ENCODE results near the gene UNC5B. TPM values are rescaled to one million over a fixed set of nuclear protein-coding genes. Genes with fewer than 3 reads are reported as not detected.

The UNC5B gene
- total RNA-seq, 1 donor from 2014 or later, result 13.1 TPM

DNA sequence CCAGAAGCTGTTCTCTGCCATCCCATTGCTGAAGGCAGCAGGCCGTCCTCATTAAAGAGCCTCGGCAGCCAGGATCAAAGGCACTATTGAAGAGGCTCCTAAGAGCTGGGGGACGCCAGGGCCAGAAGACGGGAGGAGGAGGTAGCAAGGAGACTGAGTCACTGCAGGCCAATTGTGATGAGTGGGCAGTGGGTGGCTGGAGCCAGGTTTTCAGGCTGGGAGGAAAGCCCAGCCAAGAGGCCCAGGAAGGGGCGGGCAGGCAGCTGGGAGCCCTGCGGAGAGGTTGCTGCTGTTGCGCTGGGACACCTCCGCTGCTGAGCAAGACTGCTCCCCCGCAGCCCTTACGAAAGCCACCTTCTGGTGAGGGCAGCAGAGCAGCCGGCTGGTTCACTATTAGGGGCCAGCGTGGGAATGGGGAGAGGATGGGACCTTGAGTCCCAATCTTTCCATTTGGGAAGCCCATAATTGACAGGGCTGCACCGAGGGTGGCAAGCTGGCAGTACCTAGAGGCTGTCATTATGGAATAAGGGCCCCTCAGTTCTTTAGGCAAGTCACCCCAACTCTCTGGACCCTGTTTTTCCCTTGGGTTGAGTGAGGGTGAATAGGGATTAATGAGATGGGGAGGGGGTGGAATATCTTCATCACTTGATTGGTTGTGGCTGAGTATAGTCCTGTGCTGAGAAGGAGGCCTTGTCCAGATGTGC, 48.4 kb downstream of the UNC5B start:
- no peaks in the 10 kb centered on the region for H3K36me3 Mint-ChIP-seq (ENCODE audit: unreplicated experiment)

DNA sequence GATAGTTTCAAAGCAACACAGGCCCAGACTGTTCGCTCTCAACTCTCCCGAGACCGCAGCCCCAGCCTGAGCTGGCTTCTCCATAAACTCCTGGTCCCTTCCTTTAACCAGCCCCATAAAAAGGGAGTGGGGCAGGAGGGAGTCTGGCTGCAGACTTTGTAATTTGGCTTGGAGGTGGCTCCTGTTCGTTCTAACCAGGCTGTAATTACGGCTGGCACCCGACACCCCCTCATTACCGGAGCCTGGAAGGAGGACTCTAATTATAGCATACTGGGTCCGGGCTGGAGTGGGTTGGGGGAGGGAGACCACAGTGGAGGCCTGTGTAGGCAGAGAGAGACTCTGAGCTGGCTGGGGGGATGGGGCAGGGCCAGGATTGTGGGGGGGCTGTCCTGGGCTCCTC, 49.7 kb downstream of the UNC5B start:
- no peaks in the 10 kb centered on the region for H3K36me3 Mint-ChIP-seq (ENCODE audit: unreplicated experiment)
- H3K9me3 Mint-ChIP-seq (ENCODE audit: unreplicated experiment), result no peaks in the 10 kb centered on the region
- no peak overlapping the region for H3K27ac Mint-ChIP-seq (ENCODE audit: unreplicated experiment)
- H3K4me3 Mint-ChIP-seq (ENCODE audit: unreplicated experiment), result no peak overlapping the region
- peaks cover 19% of the 10 kb centered on the region for H3K4me1 Mint-ChIP-seq (ENCODE audit: unreplicated experiment)
- TF ChIP-seq, protein P1, sequence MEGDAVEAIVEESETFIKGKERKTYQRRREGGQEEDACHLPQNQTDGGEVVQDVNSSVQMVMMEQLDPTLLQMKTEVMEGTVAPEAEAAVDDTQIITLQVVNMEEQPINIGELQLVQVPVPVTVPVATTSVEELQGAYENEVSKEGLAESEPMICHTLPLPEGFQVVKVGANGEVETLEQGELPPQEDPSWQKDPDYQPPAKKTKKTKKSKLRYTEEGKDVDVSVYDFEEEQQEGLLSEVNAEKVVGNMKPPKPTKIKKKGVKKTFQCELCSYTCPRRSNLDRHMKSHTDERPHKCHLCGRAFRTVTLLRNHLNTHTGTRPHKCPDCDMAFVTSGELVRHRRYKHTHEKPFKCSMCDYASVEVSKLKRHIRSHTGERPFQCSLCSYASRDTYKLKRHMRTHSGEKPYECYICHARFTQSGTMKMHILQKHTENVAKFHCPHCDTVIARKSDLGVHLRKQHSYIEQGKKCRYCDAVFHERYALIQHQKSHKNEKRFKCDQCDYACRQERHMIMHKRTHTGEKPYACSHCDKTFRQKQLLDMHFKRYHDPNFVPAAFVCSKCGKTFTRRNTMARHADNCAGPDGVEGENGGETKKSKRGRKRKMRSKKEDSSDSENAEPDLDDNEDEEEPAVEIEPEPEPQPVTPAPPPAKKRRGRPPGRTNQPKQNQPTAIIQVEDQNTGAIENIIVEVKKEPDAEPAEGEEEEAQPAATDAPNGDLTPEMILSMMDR (IDR thresholded peaks at IDR 0.05), result no peak
- H3K27me3 Mint-ChIP-seq (ENCODE audit: unreplicated experiment), result no peaks in the 10 kb centered on the region
- no peak for DNase-seq (ENCODE audit: extremely low spot score, unreplicated experiment)

More for the DNA sequence above, 48.4 kb downstream of the UNC5B start:
- TF ChIP-seq, protein P1 (IDR thresholded peaks at IDR 0.05), result no peak
- Mint-ChIP-seq H3K4me1 (ENCODE audit: unreplicated experiment) (peaks cover 20% of the 10 kb centered on the region), H3K27ac (ENCODE audit: unreplicated experiment) (peak overlapping the region; percentile 68), H3K4me3 (ENCODE audit: unreplicated experiment) (no peak overlapping the region), H3K9me3 (ENCODE audit: unreplicated experiment) (no peaks in the 10 kb centered on the region), H3K27me3 (ENCODE audit: unreplicated experiment) (no peaks in the 10 kb centered on the region)
- DNase-seq (ENCODE audit: extremely low spot score, unreplicated experiment), result no peak

DNA sequence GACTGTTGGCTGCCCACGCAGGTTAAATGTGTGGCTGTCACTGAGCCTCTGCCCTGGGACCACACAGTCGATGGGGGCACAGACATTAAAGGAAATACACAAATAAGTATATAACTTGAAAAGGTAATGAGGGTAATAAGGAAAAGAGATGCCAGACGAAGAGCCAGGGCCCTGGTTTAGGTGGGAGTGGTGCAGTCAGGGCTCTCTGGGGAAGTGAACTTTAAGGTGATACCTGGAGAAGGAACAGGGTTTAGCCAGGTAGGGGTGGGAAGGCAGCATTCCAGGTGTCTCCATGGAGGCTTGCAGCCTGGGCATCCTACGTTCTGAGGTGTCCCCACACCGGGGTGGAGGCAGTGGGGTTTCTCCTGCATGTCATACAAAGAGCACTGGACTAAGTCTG, 50.4 kb downstream of the UNC5B start:
- TF ChIP-seq, protein P1 (IDR thresholded peaks at IDR 0.05), result no peak
- Mint-ChIP-seq H3K9me3 (ENCODE audit: unreplicated experiment) (no peaks in the 10 kb centered on the region), H3K4me3 (ENCODE audit: unreplicated experiment) (no peak overlapping the region), H3K27me3 (ENCODE audit: unreplicated experiment) (no peaks in the 10 kb centered on the region), H3K27ac (ENCODE audit: unreplicated experiment) (no peak overlapping the region), H3K36me3 (ENCODE audit: unreplicated experiment) (no peaks in the 10 kb centered on the region), H3K4me1 (ENCODE audit: unreplicated experiment) (peaks cover 19% of the 10 kb centered on the region)
- no peak for DNase-seq (ENCODE audit: extremely low spot score, unreplicated experiment)

- peaks cover 21% of the 10 kb centered on the region for H3K4me1 Mint-ChIP-seq (ENCODE audit: unreplicated experiment)
- no peak overlapping the region for H3K27ac Mint-ChIP-seq (ENCODE audit: unreplicated experiment)
- DNase-seq (ENCODE audit: extremely low spot score, unreplicated experiment), result no peak
- no peaks in the 10 kb centered on the region for H3K36me3 Mint-ChIP-seq (ENCODE audit: unreplicated experiment)
- H3K27me3 Mint-ChIP-seq (ENCODE audit: unreplicated experiment), result no peaks in the 10 kb centered on the region
- TF ChIP-seq, protein P1 (IDR thresholded peaks at IDR 0.05), result no peak
- H3K4me3 Mint-ChIP-seq (ENCODE audit: unreplicated experiment), result no peak overlapping the region
- H3K9me3 Mint-ChIP-seq (ENCODE audit: unreplicated experiment), result no peaks in the 10 kb centered on the region
These were observed 51.0 kb downstream of the UNC5B start for GRCh38 chr10:71263376-71263775.

DNA sequence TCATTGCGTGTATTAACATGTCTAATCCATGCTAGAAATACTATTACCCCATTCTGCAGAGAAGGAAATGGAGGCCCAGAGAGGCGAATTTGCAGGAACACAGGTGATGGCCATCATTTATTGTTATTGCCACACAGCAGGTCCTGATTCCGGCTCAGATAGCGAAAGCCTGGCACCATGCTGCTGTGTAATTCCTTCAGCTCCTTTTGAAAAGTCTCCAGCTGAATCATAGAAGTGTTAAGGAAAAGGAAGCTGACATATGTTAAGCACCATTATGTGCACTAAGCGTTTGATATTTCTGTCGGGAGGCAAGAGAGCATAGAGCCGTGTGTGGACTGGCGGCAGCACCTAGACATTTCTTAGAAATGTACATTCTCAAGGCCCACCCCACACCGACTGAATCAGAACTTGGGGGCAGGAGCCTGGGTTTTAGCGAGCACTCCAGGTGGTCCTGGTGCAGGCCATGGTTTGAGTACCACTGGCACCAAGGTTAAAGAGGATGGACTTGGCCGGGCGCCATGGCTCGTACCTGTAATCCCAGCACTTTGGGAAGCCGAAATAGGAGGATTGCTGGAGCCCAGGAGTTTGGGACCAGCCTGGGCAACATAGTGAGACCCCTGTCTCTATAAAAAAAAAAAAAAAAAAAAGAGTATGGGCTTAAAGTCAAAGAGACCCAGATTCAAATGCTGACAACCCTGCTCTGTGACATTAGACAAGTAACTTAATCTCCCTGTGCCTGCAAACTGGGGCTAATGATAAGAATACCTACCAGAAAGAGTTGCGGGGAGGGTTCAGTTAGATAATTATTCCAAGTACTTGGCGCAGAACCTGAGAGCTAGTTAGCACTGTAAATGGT, 52.2 kb downstream of the UNC5B start:
- no peak for DNase-seq (ENCODE audit: extremely low spot score, unreplicated experiment)
- Mint-ChIP-seq H3K4me3 (ENCODE audit: unreplicated experiment) (no peak overlapping the region), H3K27ac (ENCODE audit: unreplicated experiment) (no peak overlapping the region), H3K4me1 (ENCODE audit: unreplicated experiment) (peaks cover 20% of the 10 kb centered on the region), H3K36me3 (ENCODE audit: unreplicated experiment) (no peaks in the 10 kb centered on the region), H3K9me3 (ENCODE audit: unreplicated experiment) (no peaks in the 10 kb centered on the region), H3K27me3 (ENCODE audit: unreplicated experiment) (no peaks in the 10 kb centered on the region)
- TF ChIP-seq, protein P1 (IDR thresholded peaks at IDR 0.05), result no peak
